ENCODE results near the gene TALDO1.
A peak's percentile ranks its signal among the peaks of the same experiment; 100 is the strongest.

- no peak for TF ChIP-seq CTCF (conservative IDR thresholded peaks at IDR 0.05; ENCODE audit: low read depth in 2 of 2)
- peak; percentile 42; the same call in 1 of the 2 replicates for TF ChIP-seq POLR2AphosphoS5 (IDR thresholded peaks at IDR 0.05; ENCODE audit: low read depth)
- no peak for TF ChIP-seq EZH2 (IDR thresholded peaks at IDR 0.05; ENCODE audit: low read depth, unreplicated experiment)
Observed at GRCh38 chr11:725624-726202, 21.6 kb upstream of the TALDO1 start.
